Progenitor cell of endocrine pancreas (in vitro differentiated cells): Measurements from ENCODE around the gene TP53TG5. TPM values are rescaled to one million over a fixed set of nuclear protein-coding genes. Genes with fewer than 3 reads are reported as not detected.
A peak's percentile ranks its signal among the peaks of the same experiment; 100 is the strongest.

Source experiments
- DNase-seq: peaks from one replicate; pipeline ENCODE4 v3.0.0; 2021; ENCODE audit warnings: low spot score; ENCODE audit not compliant: unreplicated experiment
- H3K27ac Mint-ChIP-seq: 2 replicates; pipeline ENCODE4 v1.8.0; 2021; ENCODE audit warnings: mild to moderate bottlenecking, moderate library complexity, mixed read lengths
- H3K27me3 Mint-ChIP-seq: 2 replicates; pipeline ENCODE4 v1.8.0; 2021; ENCODE audit warnings: mixed read lengths
- H3K36me3 Mint-ChIP-seq: 2 replicates; pipeline ENCODE4 v1.8.0; 2022; ENCODE audit warnings: mixed read lengths; ENCODE audit not compliant: insufficient read depth
- H3K4me1 Mint-ChIP-seq: 2 replicates; pipeline ENCODE4 v1.8.0; 2021; ENCODE audit warnings: low read depth, mixed read lengths
- H3K4me3 Mint-ChIP-seq: 2 replicates; pipeline ENCODE4 v1.8.0; 2021; ENCODE audit warnings: low read depth, mild to moderate bottlenecking, moderate library complexity, mixed read lengths
- H3K9me3 Mint-ChIP-seq: 2 replicates; pipeline ENCODE4 v1.8.0; 2021; ENCODE audit warnings: low read depth, mixed read lengths
- CTCF ChIP-seq: fragments of 200-600 bp; sonication (generic); IDR thresholded peaks from one replicate; pipeline ENCODE4 v1.5.0; 2021; ENCODE audit warnings: antibody characterized with exemption, mild to moderate bottlenecking; ENCODE audit not compliant: unreplicated experiment
- total RNA-seq: library from RNA; stranded (reverse); gene quantifications from 2 replicates; pipeline ENCODE4 v1.2.1, GENCODE V29; 2021

TP53TG5 gene
- total RNA-seq, 1 donor from 2014 or later: not detected

GRCh38 chr20:45330476-45330875 is 47.6 kb downstream of the TP53TG5 start:
- Mint-ChIP-seq H3K9me3 (no peaks in the 10 kb centered on the region), H3K4me3 (no peak overlapping the region), H3K4me1 (peaks cover 9% of the 10 kb centered on the region), H3K36me3 (peaks cover 29% of the 10 kb centered on the region), H3K27ac (peak overlapping the region; percentile 6), H3K27me3 (no peaks in the 10 kb centered on the region)
- no peak for TF ChIP-seq CTCF
- no peak for DNase-seq

- Mint-ChIP-seq H3K4me1 (peaks cover 11% of the 10 kb centered on the region), H3K36me3 (peaks cover 29% of the 10 kb centered on the region), H3K27me3 (no peaks in the 10 kb centered on the region), H3K27ac (no peak overlapping the region), H3K4me3 (no peak overlapping the region), H3K9me3 (no peaks in the 10 kb centered on the region)
- TF ChIP-seq CTCF: no peak
- no peak for DNase-seq
Observed at GRCh38 chr20:45329497-45330319, 48.4 kb downstream of the TP53TG5 start.

GRCh38 chr20:45328451-45328850 is 49.7 kb downstream of the TP53TG5 start:
- peaks cover 27% of the 10 kb centered on the region for H3K36me3 Mint-ChIP-seq

GRCh38 chr20:45325371-45325770 is 52.8 kb downstream of the TP53TG5 start:
- no peak for TF ChIP-seq CTCF
- DNase-seq: no peak
- Mint-ChIP-seq H3K9me3 (no peaks in the 10 kb centered on the region), H3K27me3 (no peaks in the 10 kb centered on the region), H3K4me1 (peaks cover 9% of the 10 kb centered on the region), H3K4me3 (no peak overlapping the region), H3K27ac (peak overlapping the region; percentile 85), H3K36me3 (peaks cover 18% of the 10 kb centered on the region)

More at GRCh38 chr20:45328451-45328850, 49.7 kb downstream of the TP53TG5 start:
- DNase-seq: no peak
- no peaks in the 10 kb centered on the region for H3K9me3 Mint-ChIP-seq
- peaks cover 11% of the 10 kb centered on the region for H3K4me1 Mint-ChIP-seq
- H3K4me3 Mint-ChIP-seq: no peak overlapping the region
- no peak overlapping the region for H3K27ac Mint-ChIP-seq
- TF ChIP-seq CTCF: no peak
- no peaks in the 10 kb centered on the region for H3K27me3 Mint-ChIP-seq

- no peak for TF ChIP-seq CTCF
- Mint-ChIP-seq H3K36me3 (peaks cover 10% of the 10 kb centered on the region), H3K4me1 (peaks cover 7% of the 10 kb centered on the region), H3K9me3 (no peaks in the 10 kb centered on the region), H3K4me3 (no peak overlapping the region), H3K27ac (no peak overlapping the region), H3K27me3 (no peaks in the 10 kb centered on the region)
- no peak for DNase-seq
Observed at GRCh38 chr20:45323731-45324130, 54.4 kb downstream of the TP53TG5 start.
